Dendritic cell treated with granulocyte-macrophage colony-stimulating factor and Interleukin-4, amounts not matched to agents 40 ng/mL and 50 ng/mL, for 4 days (primary cell): ENCODE measurements around the gene DENND4A.
"Not testable (repeated sequence)": the region's sequence is repeated elsewhere in the genome, so short reads cannot be mapped to it uniquely, and the experiment has no call there.

ENCODE experiments used
- H3K27ac Mint-ChIP-seq: one replicate; pipeline ENCODE4 v1.8.0; 2022; ENCODE audit warnings: mild to moderate bottlenecking, mixed read lengths
- H3K27me3 Mint-ChIP-seq: one replicate; pipeline ENCODE4 v1.8.0; 2022; ENCODE audit warnings: mild to moderate bottlenecking, mixed read lengths
- H3K36me3 Mint-ChIP-seq: one replicate; pipeline ENCODE4 v1.8.0; 2022; ENCODE audit warnings: low read depth, mixed read lengths
- H3K4me1 Mint-ChIP-seq: one replicate; pipeline ENCODE4 v1.8.0; 2022; ENCODE audit warnings: low read depth, mixed read lengths
- H3K4me3 Mint-ChIP-seq: one replicate; pipeline ENCODE4 v1.8.0; 2022; ENCODE audit warnings: mild to moderate bottlenecking, moderate library complexity, mixed read lengths
- H3K9me3 Mint-ChIP-seq: one replicate; pipeline ENCODE4 v1.8.0; 2022; ENCODE audit warnings: mixed read lengths
- intact Hi-C: fragments of 100-400 bp; cut with micrococcal nuclease; formaldehyde crosslinking; loops from one replicate; pipeline ENCODE4 v1.15.0; 2022

Gene DENND4A

GRCh38 chr15:65811011-65811733 is 19.1 kb upstream of the DENND4A start:
- H3K27me3 Mint-ChIP-seq, H3K36me3 Mint-ChIP-seq, H3K9me3 Mint-ChIP-seq, H3K4me3 Mint-ChIP-seq, H3K27ac Mint-ChIP-seq, intact Hi-C loops: not testable (repeated sequence)
- H3K4me1 Mint-ChIP-seq, result peaks cover 23% of the 10 kb centered on the region

GRCh38 chr15:65806397-65806796 is 14.3 kb upstream of the DENND4A start:
- intact Hi-C loops, result no loop called here
- Mint-ChIP-seq H3K36me3 (no peaks in the 10 kb centered on the region), H3K4me1 (peaks cover 27% of the 10 kb centered on the region), H3K27me3 (no peaks in the 10 kb centered on the region), H3K4me3 (no peak overlapping the region), H3K9me3 (no peaks in the 10 kb centered on the region), H3K27ac (no peak overlapping the region)

GRCh38 chr15:65805019-65805745 is 13.1 kb upstream of the DENND4A start:
- intact Hi-C loops, result no loop called here
- Mint-ChIP-seq H3K36me3 (no peaks in the 10 kb centered on the region), H3K27me3 (no peaks in the 10 kb centered on the region), H3K9me3 (no peaks in the 10 kb centered on the region), H3K4me1 (peaks cover 38% of the 10 kb centered on the region), H3K4me3 (no peak overlapping the region), H3K27ac (no peak overlapping the region)

- Mint-ChIP-seq H3K4me3 (no peak overlapping the region), H3K9me3 (no peaks in the 10 kb centered on the region), H3K36me3 (no peaks in the 10 kb centered on the region), H3K27ac (no peak overlapping the region), H3K27me3 (no peaks in the 10 kb centered on the region), H3K4me1 (peaks cover 41% of the 10 kb centered on the region)
- intact Hi-C loops, result no loop called here
These were observed 12.3 kb upstream of the DENND4A start for GRCh38 chr15:65804252-65804931.

- Mint-ChIP-seq H3K36me3 (no peaks in the 10 kb centered on the region), H3K27me3 (no peaks in the 10 kb centered on the region), H3K4me1 (peaks cover 58% of the 10 kb centered on the region), H3K9me3 (no peaks in the 10 kb centered on the region), H3K27ac (peak overlapping the region; percentile 72), H3K4me3 (no peak overlapping the region)
- intact Hi-C loops, result no loop called here
These were observed 9.2 kb upstream of the DENND4A start for GRCh38 chr15:65801229-65801805.

- H3K9me3 Mint-ChIP-seq, result no peaks in the 10 kb centered on the region
- H3K27me3 Mint-ChIP-seq, result no peaks in the 10 kb centered on the region
- peak overlapping the region; percentile 88 for H3K27ac Mint-ChIP-seq
- intact Hi-C loops, result no loop called here
- H3K36me3 Mint-ChIP-seq, result peaks cover 10% of the 10 kb centered on the region
- H3K4me1 Mint-ChIP-seq, result peaks cover 52% of the 10 kb centered on the region
- H3K4me3 Mint-ChIP-seq, result no peak overlapping the region
These were observed 4.6 kb upstream of the DENND4A start for GRCh38 chr15:65796610-65797078.

GRCh38 chr15:65795663-65796216 is 3.6 kb upstream of the DENND4A start:
- H3K4me1 Mint-ChIP-seq, result peaks cover 44% of the 10 kb centered on the region
- H3K9me3 Mint-ChIP-seq, result no peaks in the 10 kb centered on the region
- peak overlapping the region; percentile 88 for H3K27ac Mint-ChIP-seq
- H3K36me3 Mint-ChIP-seq, result peaks cover 19% of the 10 kb centered on the region
- no peak overlapping the region for H3K4me3 Mint-ChIP-seq
- H3K27me3 Mint-ChIP-seq, result no peaks in the 10 kb centered on the region
- intact Hi-C loops, result no loop called here

GRCh38 chr15:65793818-65794104 is 1.7 kb upstream of the DENND4A start:
- peaks cover 45% of the 10 kb centered on the region for H3K4me1 Mint-ChIP-seq
- H3K4me3 Mint-ChIP-seq, result peak overlapping the region; percentile 9
- peaks cover 19% of the 10 kb centered on the region for H3K36me3 Mint-ChIP-seq
- intact Hi-C loops, result loop anchor here (2.0 to 5.0 kb wide), 2 partner anchors 25 to 39 kb away; no protein-coding TSS in a partner anchor
- no peaks in the 10 kb centered on the region for H3K9me3 Mint-ChIP-seq
- peak overlapping the region; percentile 99 for H3K27ac Mint-ChIP-seq
- no peaks in the 10 kb centered on the region for H3K27me3 Mint-ChIP-seq

- peak overlapping the region; percentile 99 for H3K27ac Mint-ChIP-seq
- peak overlapping the region; percentile 96 for H3K4me3 Mint-ChIP-seq
- peaks cover 19% of the 10 kb centered on the region for H3K36me3 Mint-ChIP-seq
- no peaks in the 10 kb centered on the region for H3K9me3 Mint-ChIP-seq
- peaks cover 45% of the 10 kb centered on the region for H3K4me1 Mint-ChIP-seq
- no peaks in the 10 kb centered on the region for H3K27me3 Mint-ChIP-seq
- intact Hi-C loops, result loop anchor here (2.0 to 5.0 kb wide), 2 partner anchors 26 to 39 kb away; no protein-coding TSS in a partner anchor
These were observed 1.1 kb upstream of the DENND4A start for GRCh38 chr15:65792988-65793817.

- Mint-ChIP-seq H3K27me3 (no peaks in the 10 kb centered on the region), H3K4me1 (peaks cover 36% of the 10 kb centered on the region), H3K27ac (peak overlapping the region; percentile 99), H3K36me3 (peaks cover 19% of the 10 kb centered on the region), H3K9me3 (no peaks in the 10 kb centered on the region), H3K4me3 (peak overlapping the region; percentile 96)
- intact Hi-C loops, result loop anchor here (2.0 to 5.0 kb wide), 2 partner anchors 27 to 41 kb away; no protein-coding TSS in a partner anchor
These were observed 557 bp downstream of the DENND4A start for GRCh38 chr15:65791335-65792137.

GRCh38 chr15:65790694-65791334 is 1.3 kb downstream of the DENND4A start:
- H3K4me1 Mint-ChIP-seq, result peaks cover 29% of the 10 kb centered on the region
- peak overlapping the region; percentile 96 for H3K4me3 Mint-ChIP-seq
- peaks cover 19% of the 10 kb centered on the region for H3K36me3 Mint-ChIP-seq
- no peaks in the 10 kb centered on the region for H3K9me3 Mint-ChIP-seq
- H3K27ac Mint-ChIP-seq, result peak overlapping the region; percentile 99
- intact Hi-C loops, result loop anchor here (5.0 kb wide), 1 partner anchor 41 kb away; no protein-coding TSS in a partner anchor
- H3K27me3 Mint-ChIP-seq, result no peaks in the 10 kb centered on the region
